NCI-H2171 (cell line): ENCODE measurements around the gene ASXL1.

Experiments used
- DNase-seq: peaks from one replicate; lab custom pipeline; 2025; lab: John Stamatoyannopoulos, UW

ASXL1 gene

GRCh38 chr20:32481311-32482142 lies 123.4 kb downstream of the ASXL1 start:
- no peak for DNase-seq

GRCh38 chr20:32482143-32482441 lies 124.0 kb downstream of the ASXL1 start:
- DNase-seq, result no peak

GRCh38 chr20:32482442-32483261 lies 124.5 kb downstream of the ASXL1 start:
- DNase-seq, result no peak

- DNase-seq, result peak; percentile 90
These were observed 125.5 kb downstream of the ASXL1 start for GRCh38 chr20:32483351-32484224.

GRCh38 chr20:32484225-32484957 lies 126.3 kb downstream of the ASXL1 start:
- peak; percentile 53 for DNase-seq

- peak; percentile 72 for DNase-seq
These were observed 127.0 kb downstream of the ASXL1 start for GRCh38 chr20:32484958-32485769.

GRCh38 chr20:32485770-32486478 lies 127.8 kb downstream of the ASXL1 start:
- DNase-seq, result no peak

GRCh38 chr20:32487381-32487780 lies 129.2 kb downstream of the ASXL1 start:
- DNase-seq, result no peak

- no peak for DNase-seq
These were observed 130.1 kb downstream of the ASXL1 start for GRCh38 chr20:32488066-32488838.
